ENCODE results near the gene ACTR3.

DNA sequence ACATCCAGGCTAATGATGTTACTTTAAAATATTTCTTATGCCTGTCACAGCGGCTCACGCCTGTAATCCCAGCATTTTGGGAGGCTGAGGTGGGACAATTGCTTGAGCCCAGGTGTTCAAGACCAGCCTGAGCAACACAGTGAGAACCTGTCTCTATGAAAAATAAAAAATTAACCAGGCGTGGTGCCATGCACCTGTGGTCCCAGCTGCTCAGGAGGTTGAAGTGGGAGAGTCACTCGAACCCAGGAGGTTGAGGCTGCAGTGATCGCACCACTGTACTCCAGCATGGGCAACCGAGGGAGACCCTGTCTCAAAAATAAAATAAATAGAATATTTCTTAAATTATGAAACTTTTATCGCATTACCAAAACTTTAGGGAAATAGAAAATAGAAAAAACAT, 28.1 kb upstream of the ACTR3 start:
- TF ChIP-seq TAF1 (IDR thresholded peaks at IDR 0.05; ENCODE audit: low read depth, low read length) (no peak), POLR2A (IDR thresholded peaks at IDR 0.05; ENCODE audit: low read depth, low read length) (no peak), PAX5 (IDR thresholded peaks at IDR 0.05; ENCODE audit: insufficient read depth, low read length, severe bottlenecking) (no peak), POLR2AphosphoS5 (IDR thresholded peaks at IDR 0.05; ENCODE audit: low read depth, low read length) (no peak)

Data from GM12891 (cell line).